NT2/D1 (cell line): ENCODE measurements around the gene CRAMP1.

Source experiments
- YY1 ChIP-seq: IDR thresholded peaks from 2 replicates; pipeline ENCODE4 v1.6.1; 2011; ENCODE audit not compliant: insufficient read length, insufficient read depth
- ZNF274 ChIP-seq: IDR thresholded peaks from 2 replicates; pipeline ENCODE4 v1.6.1; 2011; ENCODE audit warnings: mild to moderate bottlenecking, low read depth, low read length

DNA sequence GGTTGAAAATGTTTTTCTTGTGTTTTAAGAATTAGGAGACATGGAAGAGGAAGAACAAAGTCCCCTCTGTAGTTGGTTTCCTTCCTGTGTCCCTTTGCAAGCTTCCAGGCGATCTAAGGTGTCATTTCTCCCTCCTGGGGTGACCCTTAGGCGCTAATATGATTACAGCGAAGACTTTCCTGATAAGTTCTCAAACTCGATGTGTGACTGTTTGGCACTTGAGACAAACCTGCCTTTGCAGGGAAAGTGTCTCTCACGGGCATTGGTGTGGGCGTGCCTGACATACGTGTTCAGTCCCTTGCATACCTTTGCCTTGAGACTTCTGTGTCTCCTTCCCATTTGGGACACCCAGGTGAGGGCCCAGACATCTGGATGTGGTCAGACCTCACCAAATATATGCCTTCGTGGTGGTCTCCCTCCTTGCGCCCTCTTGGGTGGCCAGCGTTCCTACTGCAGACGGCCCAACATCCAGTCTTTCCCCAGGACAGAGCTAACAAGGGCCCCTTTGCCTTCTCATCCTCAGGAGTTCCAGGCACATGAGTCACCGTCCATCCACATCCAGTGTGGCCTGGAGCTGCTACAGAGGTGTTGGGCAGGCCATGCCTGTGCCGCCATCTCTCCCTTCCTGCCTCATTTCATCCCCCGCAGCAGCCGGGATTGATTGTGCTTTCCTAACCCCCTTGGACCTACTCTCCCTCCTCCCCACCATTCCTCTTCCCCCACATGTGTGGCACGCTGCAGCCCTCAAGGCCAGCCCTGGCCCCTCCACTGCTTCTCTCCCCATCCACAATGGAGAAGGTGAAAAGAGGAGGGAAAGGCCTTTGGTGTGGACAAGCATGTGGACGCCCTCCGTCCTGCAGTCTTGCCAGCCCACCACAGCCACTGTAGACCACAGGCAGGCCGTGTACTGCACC, 62.8 kb downstream of the CRAMP1 start:
- TF ChIP-seq YY1 (no peak), ZNF274 (no peak)
